K562 (cell line): Measurements from ENCODE around the gene SLC5A6. TPM values are rescaled to one million over a fixed set of nuclear protein-coding genes. Genes with fewer than 3 reads are reported as not detected.

Experiments
- GATA2 ChIP-seq: sonication (generic); formaldehyde crosslinking; IDR thresholded peaks from 2 replicates; pipeline ENCODE4 v1.4.0; 2020; ENCODE audit warnings: mild to moderate bottlenecking, missing genetic modification reagents
- GATAD2A ChIP-seq: fragments of 450-650 bp; IDR thresholded peaks from 2 replicates; pipeline ENCODE4 v1.6.1; 2017
- GTF2A2 ChIP-seq: IDR thresholded peaks from 2 replicates; pipeline ENCODE4 v1.6.1; 2016; ENCODE audit warnings: mild to moderate bottlenecking, missing genetic modification characterization, missing compliant biosample characterization
- NFE2L1 ChIP-seq: fragments of 450-650 bp; IDR thresholded peaks from 2 replicates; pipeline ENCODE4 v1.6.1; 2016; ENCODE audit warnings: missing genetic modification characterization, low read depth, mild to moderate bottlenecking, missing compliant biosample characterization, moderate library complexity, borderline replicate concordance
- PTTG1 ChIP-seq: fragments of 450-650 bp; IDR thresholded peaks from 2 replicates; pipeline ENCODE4 v1.6.1; 2016; ENCODE audit warnings: low read depth, mild to moderate bottlenecking, missing genetic modification characterization, missing compliant biosample characterization
- ZNF12 ChIP-seq: sonication (generic); formaldehyde crosslinking; IDR thresholded peaks from 2 replicates; pipeline ENCODE4 v1.4.0; 2020; ENCODE audit warnings: mild to moderate bottlenecking, missing genetic modification reagents
- ZNF347 ChIP-seq: fragments of 450-650 bp; formaldehyde crosslinking; IDR thresholded peaks from 2 replicates; pipeline ENCODE4 v1.4.0; 2020; ENCODE audit warnings: low read depth, mild to moderate bottlenecking, moderate library complexity
- ZNF766 ChIP-seq: fragments of 200-800 bp; sonication (Bioruptor generic); conservative IDR thresholded peaks from 2 replicates; pipeline ENCODE4 v1.6.1; 2016; ENCODE audit warnings: missing genetic modification characterization, missing compliant biosample characterization
- polyA plus RNA-seq, 8 experiments: library from polyadenylated mRNA; depleted of rRNA in 4 of 8; stranded (reverse) in 5 of 8; unstranded in 3 of 8; fragments of >200 nt; fragmentation: Nextera tagmentation in 2 of 8; fragmentation: Illumina TruSeq in 1 of 8; extraction: Ambion mirVana in 2 of 8; extraction: Trizol in 1 of 8; gene quantifications; 2 replicates each; pipeline versions ENCODE4 v1.2.1 to v1.2.3, GENCODE V29; 2011 to 2014; ENCODE audit warnings: inconsistent platforms in 1 of 8, missing spikeins in 1 of 8
- total RNA-seq, 7 experiments: library from RNA; depleted of rRNA in 6 of 7; stranded (reverse); fragments of >200 nt in 6 of 7; fragmentation: Illumina TruSeq in 2 of 7; extraction: Trizol in 2 of 7; gene quantifications; 2 replicates each; pipeline versions ENCODE4 v1.2.1 to v1.2.3, GENCODE V29; 2011 to 2021; ENCODE audit warnings: low replicate concordance in 1 of 7
- TF ChIP-seq, protein P1 (sequence below): fragments of 450-650 bp; IDR thresholded peaks from 2 replicates; pipeline ENCODE4 v1.6.1; 2018; ENCODE audit not compliant: partially characterized antibody
- TF ChIP-seq, protein P2 (sequence below), 2 experiments: fragments of 150-350 bp in 1 of 2; IDR thresholded peaks; 2 replicates each; pipeline ENCODE4 v1.6.1; 2012 to 2016; ENCODE audit warnings: low read depth in 2 of 2, low read length in 2 of 2, mild to moderate bottlenecking in 1 of 2, moderate library complexity in 1 of 2
- TF ChIP-seq, protein P3 (sequence below): fragments of 450-650 bp; IDR thresholded peaks from 2 replicates; pipeline ENCODE4 v1.6.1; 2016; ENCODE audit warnings: low read depth, mild to moderate bottlenecking, moderate library complexity
- TF ChIP-seq, protein P4 (sequence below), 2 experiments: fragments of 250-450 bp in 1 of 2; fragments of 450-650 bp in 1 of 2; sonication (Bioruptor Pico) in 1 of 2; IDR thresholded peaks; 2 replicates each; pipeline versions ENCODE4 v1.6.1 to v1.8.0; 2016 to 2021; ENCODE audit warnings: mild to moderate bottlenecking in 2 of 2, moderate library complexity in 2 of 2, missing compliant biosample characterization in 1 of 2, missing genetic modification characterization in 1 of 2
- TF ChIP-seq, protein P5 (sequence below): fragments of 250-450 bp; sonication (Bioruptor Pico); IDR thresholded peaks from 2 replicates; pipeline ENCODE4 v1.5.1; 2021; ENCODE audit warnings: mild to moderate bottlenecking
- TF ChIP-seq, protein P6 (sequence below): fragments of 450-650 bp; IDR thresholded peaks from 2 replicates; pipeline ENCODE4 v1.6.1; 2017; ENCODE audit warnings: antibody characterized with exemption

The SLC5A6 gene
- total and polyA plus RNA-seq, 9 of the 15 experiments (the other 6 are each of a cell fraction or from before 2014, with no cell fraction given) = 32.6 to 137 (median 107) TPM

DNA sequence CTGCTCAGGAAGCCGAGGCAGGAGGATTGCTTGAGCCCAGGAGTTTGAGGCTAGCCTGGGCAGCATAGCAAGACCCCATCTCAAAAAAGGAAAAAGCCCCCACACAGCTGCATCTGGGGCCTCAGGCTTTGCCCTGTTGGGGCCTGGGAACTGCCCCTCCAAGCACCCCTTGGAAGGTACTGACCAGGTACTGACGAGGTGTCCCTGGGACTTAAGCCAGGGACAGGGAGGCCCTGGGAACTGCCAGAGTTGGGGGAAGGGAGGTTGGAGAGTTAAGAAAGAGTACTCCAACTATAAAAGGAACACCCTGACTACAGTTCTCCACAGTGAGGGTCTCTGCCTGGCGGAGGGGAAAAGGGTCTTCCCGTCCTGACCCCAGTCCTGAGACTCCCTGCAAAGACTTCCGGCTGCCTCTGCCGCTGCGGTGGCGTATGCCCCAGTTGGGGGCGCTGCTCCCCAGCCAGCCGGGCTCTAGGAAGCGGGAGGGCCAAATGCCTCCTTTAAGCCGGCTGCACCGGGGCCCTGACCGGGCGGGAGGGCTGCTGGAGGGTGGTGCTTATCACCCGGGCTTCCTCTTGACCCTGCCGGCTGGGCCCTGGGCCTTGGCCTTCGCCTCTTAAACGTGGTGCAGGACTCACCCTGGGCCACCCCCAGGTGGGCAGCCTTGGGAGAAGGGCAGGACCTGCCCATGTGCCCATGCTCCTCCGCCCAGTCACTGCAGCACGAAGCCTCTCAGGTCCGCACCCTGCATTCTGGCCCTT is 38.0 kb upstream of the SLC5A6 start (continued):
- TF ChIP-seq, protein P1, sequence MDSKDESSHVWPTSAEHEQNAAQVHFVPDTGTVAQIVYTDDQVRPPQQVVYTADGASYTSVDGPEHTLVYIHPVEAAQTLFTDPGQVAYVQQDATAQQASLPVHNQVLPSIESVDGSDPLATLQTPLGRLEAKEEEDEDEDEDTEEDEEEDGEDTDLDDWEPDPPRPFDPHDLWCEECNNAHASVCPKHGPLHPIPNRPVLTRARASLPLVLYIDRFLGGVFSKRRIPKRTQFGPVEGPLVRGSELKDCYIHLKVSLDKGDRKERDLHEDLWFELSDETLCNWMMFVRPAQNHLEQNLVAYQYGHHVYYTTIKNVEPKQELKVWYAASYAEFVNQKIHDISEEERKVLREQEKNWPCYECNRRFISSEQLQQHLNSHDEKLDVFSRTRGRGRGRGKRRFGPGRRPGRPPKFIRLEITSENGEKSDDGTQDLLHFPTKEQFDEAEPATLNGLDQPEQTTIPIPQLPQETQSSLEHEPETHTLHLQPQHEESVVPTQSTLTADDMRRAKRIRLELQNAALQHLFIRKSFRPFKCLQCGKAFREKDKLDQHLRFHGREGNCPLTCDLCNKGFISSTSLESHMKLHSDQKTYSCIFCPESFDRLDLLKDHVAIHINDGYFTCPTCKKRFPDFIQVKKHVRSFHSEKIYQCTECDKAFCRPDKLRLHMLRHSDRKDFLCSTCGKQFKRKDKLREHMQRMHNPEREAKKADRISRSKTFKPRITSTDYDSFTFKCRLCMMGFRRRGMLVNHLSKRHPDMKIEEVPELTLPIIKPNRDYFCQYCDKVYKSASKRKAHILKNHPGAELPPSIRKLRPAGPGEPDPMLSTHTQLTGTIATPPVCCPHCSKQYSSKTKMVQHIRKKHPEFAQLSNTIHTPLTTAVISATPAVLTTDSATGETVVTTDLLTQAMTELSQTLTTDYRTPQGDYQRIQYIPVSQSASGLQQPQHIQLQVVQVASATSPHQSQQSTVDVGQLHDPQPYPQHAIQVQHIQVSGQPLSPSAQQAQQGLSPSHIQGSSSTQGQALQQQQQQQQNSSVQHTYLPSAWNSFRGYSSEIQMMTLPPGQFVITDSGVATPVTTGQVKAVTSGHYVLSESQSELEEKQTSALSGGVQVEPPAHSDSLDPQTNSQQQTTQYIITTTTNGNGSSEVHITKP = no peak
- no peak for TF ChIP-seq GATAD2A
- no peak for TF ChIP-seq ZNF766
- no peak for TF ChIP-seq NFE2L1 (tag)
- TF ChIP-seq ZNF347 (CRISPR knock-in tag) = no peak
- no peak for TF ChIP-seq GATA2 (CRISPR knock-in tag)
- TF ChIP-seq, protein P2, sequence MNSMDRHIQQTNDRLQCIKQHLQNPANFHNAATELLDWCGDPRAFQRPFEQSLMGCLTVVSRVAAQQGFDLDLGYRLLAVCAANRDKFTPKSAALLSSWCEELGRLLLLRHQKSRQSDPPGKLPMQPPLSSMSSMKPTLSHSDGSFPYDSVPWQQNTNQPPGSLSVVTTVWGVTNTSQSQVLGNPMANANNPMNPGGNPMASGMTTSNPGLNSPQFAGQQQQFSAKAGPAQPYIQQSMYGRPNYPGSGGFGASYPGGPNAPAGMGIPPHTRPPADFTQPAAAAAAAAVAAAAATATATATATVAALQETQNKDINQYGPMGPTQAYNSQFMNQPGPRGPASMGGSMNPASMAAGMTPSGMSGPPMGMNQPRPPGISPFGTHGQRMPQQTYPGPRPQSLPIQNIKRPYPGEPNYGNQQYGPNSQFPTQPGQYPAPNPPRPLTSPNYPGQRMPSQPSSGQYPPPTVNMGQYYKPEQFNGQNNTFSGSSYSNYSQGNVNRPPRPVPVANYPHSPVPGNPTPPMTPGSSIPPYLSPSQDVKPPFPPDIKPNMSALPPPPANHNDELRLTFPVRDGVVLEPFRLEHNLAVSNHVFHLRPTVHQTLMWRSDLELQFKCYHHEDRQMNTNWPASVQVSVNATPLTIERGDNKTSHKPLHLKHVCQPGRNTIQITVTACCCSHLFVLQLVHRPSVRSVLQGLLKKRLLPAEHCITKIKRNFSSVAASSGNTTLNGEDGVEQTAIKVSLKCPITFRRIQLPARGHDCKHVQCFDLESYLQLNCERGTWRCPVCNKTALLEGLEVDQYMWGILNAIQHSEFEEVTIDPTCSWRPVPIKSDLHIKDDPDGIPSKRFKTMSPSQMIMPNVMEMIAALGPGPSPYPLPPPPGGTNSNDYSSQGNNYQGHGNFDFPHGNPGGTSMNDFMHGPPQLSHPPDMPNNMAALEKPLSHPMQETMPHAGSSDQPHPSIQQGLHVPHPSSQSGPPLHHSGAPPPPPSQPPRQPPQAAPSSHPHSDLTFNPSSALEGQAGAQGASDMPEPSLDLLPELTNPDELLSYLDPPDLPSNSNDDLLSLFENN (IDR thresholded peaks at IDR 0.05; ENCODE audit: low read depth in 2 of 2, low read length in 2 of 2) = no peak
- TF ChIP-seq, protein P3, sequence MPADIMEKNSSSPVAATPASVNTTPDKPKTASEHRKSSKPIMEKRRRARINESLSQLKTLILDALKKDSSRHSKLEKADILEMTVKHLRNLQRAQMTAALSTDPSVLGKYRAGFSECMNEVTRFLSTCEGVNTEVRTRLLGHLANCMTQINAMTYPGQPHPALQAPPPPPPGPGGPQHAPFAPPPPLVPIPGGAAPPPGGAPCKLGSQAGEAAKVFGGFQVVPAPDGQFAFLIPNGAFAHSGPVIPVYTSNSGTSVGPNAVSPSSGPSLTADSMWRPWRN = no peak
- TF ChIP-seq, protein P4, sequence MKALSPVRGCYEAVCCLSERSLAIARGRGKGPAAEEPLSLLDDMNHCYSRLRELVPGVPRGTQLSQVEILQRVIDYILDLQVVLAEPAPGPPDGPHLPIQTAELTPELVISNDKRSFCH (CRISPR knock-in tag; IDR thresholded peaks at IDR 0.05) = no peak
- TF ChIP-seq, protein P4 (tag; IDR thresholded peaks at IDR 0.05) = no peak
- TF ChIP-seq, protein P5, sequence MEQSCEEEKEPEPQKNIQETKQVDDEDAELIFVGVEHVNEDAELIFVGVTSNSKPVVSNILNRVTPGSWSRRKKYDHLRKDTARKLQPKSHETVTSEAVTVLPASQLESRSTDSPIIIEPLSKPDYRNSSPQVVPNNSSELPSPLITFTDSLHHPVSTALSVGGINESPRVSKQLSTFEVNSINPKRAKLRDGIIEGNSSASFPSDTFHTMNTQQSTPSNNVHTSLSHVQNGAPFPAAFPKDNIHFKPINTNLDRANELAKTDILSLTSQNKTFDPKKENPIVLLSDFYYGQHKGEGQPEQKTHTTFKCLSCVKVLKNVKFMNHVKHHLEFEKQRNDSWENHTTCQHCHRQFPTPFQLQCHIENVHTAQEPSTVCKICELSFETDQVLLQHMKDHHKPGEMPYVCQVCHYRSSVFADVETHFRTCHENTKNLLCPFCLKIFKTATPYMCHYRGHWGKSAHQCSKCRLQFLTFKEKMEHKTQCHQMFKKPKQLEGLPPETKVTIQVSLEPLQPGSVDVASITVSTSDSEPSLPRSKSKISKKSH (CRISPR knock-in tag) = no peak
- TF ChIP-seq, protein P6, sequence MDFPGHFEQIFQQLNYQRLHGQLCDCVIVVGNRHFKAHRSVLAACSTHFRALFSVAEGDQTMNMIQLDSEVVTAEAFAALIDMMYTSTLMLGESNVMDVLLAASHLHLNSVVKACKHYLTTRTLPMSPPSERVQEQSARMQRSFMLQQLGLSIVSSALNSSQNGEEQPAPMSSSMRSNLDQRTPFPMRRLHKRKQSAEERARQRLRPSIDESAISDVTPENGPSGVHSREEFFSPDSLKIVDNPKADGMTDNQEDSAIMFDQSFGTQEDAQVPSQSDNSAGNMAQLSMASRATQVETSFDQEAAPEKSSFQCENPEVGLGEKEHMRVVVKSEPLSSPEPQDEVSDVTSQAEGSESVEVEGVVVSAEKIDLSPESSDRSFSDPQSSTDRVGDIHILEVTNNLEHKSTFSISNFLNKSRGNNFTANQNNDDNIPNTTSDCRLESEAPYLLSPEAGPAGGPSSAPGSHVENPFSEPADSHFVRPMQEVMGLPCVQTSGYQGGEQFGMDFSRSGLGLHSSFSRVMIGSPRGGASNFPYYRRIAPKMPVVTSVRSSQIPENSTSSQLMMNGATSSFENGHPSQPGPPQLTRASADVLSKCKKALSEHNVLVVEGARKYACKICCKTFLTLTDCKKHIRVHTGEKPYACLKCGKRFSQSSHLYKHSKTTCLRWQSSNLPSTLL = no peak
- no peak for TF ChIP-seq PTTG1 (tag)
- TF ChIP-seq ZNF12 = no peak
- TF ChIP-seq GTF2A2 (tag) = no peak
